Measurements from ENCODE around the gene AGBL4. TPM values are rescaled to one million over a fixed set of nuclear protein-coding genes. Genes with fewer than 3 reads are reported as not detected.

AGBL4 gene
- total and polyA plus RNA-seq, 11 donors: 0.40 to 1.4 (median 0.54) TPM; not detected in 3

- TF ChIP-seq POLR2A (IDR thresholded peaks at IDR 0.05) (no peak), CTCF (IDR thresholded peaks at IDR 0.05) (no peak)
- H3K4me3 ChIP-seq: no peak overlapping the region
- H3K27me3 ChIP-seq: no peaks in the 10 kb centered on the region
- DNase-seq: no peak
- H3K9me3 ChIP-seq: no peaks in the 10 kb centered on the region
- ATAC-seq: no peak
- no peak overlapping the region for H3K27ac ChIP-seq
- intact Hi-C loops (cut with DNase I): loop anchor here in 1 of 10 donors (10.0 kb wide), 1 partner anchor 1790 kb away; no protein-coding TSS in a partner anchor
- H3K4me1 ChIP-seq: peaks cover 0 to 11% (median 0%) of the 10 kb centered on the region in 12 donors
- WGBS, 4 donors: 81 to 90% (median 83%) methylated on average over 2 of the region's 2 CpGs
- no peaks in the 10 kb centered on the region for H3K36me3 ChIP-seq
These were observed 1468.5 kb downstream of the AGBL4 start for GRCh38 chr1:48555271-48555670.

- Histone ChIP-seq H3K27ac (peak overlapping the region in 1 of 12 donors; percentile 11), H3K9me3 (no peaks in the 10 kb centered on the region), H3K4me1 (peaks cover 0 to 11% (median 0%) of the 10 kb centered on the region in 12 donors), H3K4me3 (no peak overlapping the region), H3K36me3 (no peaks in the 10 kb centered on the region), H3K27me3 (no peaks in the 10 kb centered on the region)
- DNase-seq (no peak), ATAC-seq (peak in 2 of 4 donors; percentile 20 to 26)
- intact Hi-C loops (cut with DNase I): loop anchor here in 1 of 10 donors (5.0 to 10.0 kb wide), 2 partner anchors 144 to 1792 kb away; no protein-coding TSS in a partner anchor
- TF ChIP-seq POLR2A (IDR thresholded peaks at IDR 0.05): no peak
- no peak for TF ChIP-seq CTCF (IDR thresholded peaks at IDR 0.05)
- WGBS, 4 donors: 58 to 69% (median 62%) methylated on average over 5 of the region's 5 CpGs
These were observed 1470.7 kb downstream of the AGBL4 start for GRCh38 chr1:48552903-48553606.

DNA sequence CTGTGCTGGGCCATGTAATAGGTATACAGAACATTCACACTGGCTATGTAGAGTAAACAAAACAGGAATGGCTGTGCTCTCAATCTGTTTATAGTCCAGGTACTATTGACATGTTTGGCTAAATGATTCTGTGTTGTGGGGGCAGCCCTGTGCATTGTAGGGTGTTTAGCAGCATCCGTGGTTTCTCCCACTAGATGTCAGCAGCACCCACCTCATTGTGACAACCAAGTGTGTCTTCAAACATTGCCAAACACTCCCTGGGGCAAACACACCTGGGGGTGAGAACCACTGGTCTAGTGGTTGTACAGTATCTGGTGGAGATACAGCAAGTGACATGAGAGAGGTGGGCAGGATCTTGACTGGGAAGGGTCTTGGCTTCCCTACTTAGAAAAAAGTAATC is 1471.3 kb downstream of the AGBL4 start:
- H3K4me1 ChIP-seq: peaks cover 0 to 11% (median 0%) of the 10 kb centered on the region in 12 donors
- H3K27ac ChIP-seq: no peak overlapping the region
- H3K27me3 ChIP-seq: no peaks in the 10 kb centered on the region
- 16 to 40% (median 20%) methylated on average over 1 of the region's 1 CpG for WGBS, 4 donors
- DNase-seq (no peak), ATAC-seq (peak in 3 of 4 donors; percentile 31 to 47 (median 41))
- intact Hi-C loops (cut with DNase I): loop anchor here in 1 of 10 donors (5.0 to 10.0 kb wide), 2 partner anchors 145 to 1792 kb away; no protein-coding TSS in a partner anchor
- H3K4me3 ChIP-seq: no peak overlapping the region
- no peaks in the 10 kb centered on the region for H3K36me3 ChIP-seq
- no peaks in the 10 kb centered on the region for H3K9me3 ChIP-seq
- TF ChIP-seq CTCF (IDR thresholded peaks at IDR 0.05) (peak in 9 of 12 donors; percentile 13 to 43 (median 28)), POLR2A (IDR thresholded peaks at IDR 0.05) (no peak)

GRCh38 chr1:48548985-48549384 is 1474.8 kb downstream of the AGBL4 start:
- ATAC-seq (no peak), DNase-seq (no peak)
- intact Hi-C loops (cut with DNase I): no loop called here
- Histone ChIP-seq H3K4me1 (peaks cover 0 to 11% (median 0%) of the 10 kb centered on the region in 12 donors), H3K36me3 (no peaks in the 10 kb centered on the region), H3K4me3 (no peak overlapping the region), H3K9me3 (no peaks in the 10 kb centered on the region), H3K27me3 (no peaks in the 10 kb centered on the region), H3K27ac (no peak overlapping the region)
- TF ChIP-seq POLR2A (IDR thresholded peaks at IDR 0.05): no peak
- no peak for TF ChIP-seq CTCF (IDR thresholded peaks at IDR 0.05)

Data from heart left ventricle (tissue), 16 donors.